IPS-20b (cell line): Measurements from ENCODE around the gene P3H2.
A peak's percentile ranks its signal among the peaks of the same experiment; 100 is the strongest.
"Not testable (repeated sequence)": the region's sequence is repeated elsewhere in the genome, so short reads cannot be mapped to it uniquely, and the experiment has no call there.

Source experiments
- H3K27ac ChIP-seq: one replicate; pipeline ENCODE4 v1.5.1; 2013; ENCODE audit warnings: low read length
- H3K27me3 ChIP-seq: 2 replicates; pipeline ENCODE4 v1.6.1; 2013; ENCODE audit warnings: mild to moderate bottlenecking, low read length, inconsistent platforms; ENCODE audit not compliant: insufficient read depth
- H3K36me3 ChIP-seq: 2 replicates; pipeline ENCODE4 v1.6.1; 2013; ENCODE audit warnings: low read depth, mild to moderate bottlenecking, inconsistent platforms, low read length, moderate library complexity; ENCODE audit not compliant: insufficient read depth
- H3K4me1 ChIP-seq: 2 replicates; pipeline ENCODE4 v1.6.1; 2013; ENCODE audit warnings: mild to moderate bottlenecking, control low read depth, inconsistent platforms, low read length, moderate library complexity; ENCODE audit not compliant: insufficient read depth
- H3K4me3 ChIP-seq: 2 replicates; pipeline ENCODE4 v1.5.1; 2013; ENCODE audit warnings: mild to moderate bottlenecking, low read length, inconsistent platforms
- H3K9ac ChIP-seq: 2 replicates; pipeline ENCODE4 v1.6.1; 2013; ENCODE audit warnings: low read depth, mild to moderate bottlenecking, inconsistent platforms, low read length, moderate library complexity
- H3K9me3 ChIP-seq: 2 replicates; pipeline ENCODE4 v1.6.1; 2013; ENCODE audit warnings: mild to moderate bottlenecking, low read depth, low read length, inconsistent platforms; ENCODE audit not compliant: insufficient read depth

P3H2 gene

DNA sequence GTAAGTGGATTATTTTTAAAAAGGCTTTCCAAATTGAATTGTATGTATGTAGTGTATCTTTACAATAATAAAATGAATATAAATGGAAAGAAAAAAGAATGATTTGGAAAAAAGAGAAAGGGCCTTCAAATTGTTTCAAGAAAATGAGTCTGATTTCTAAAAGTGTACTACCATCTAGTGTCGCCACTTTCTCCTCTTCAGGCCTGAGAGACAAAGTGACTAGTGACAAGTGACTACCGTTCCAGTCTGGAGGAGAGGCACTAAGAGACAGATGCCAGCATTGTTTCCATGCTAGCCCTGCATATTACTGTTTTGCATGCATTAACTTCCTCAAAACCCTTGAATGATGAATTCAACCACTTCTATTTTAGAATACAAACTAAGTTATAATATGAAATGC is 39.3 kb downstream of the P3H2 start:
- Histone ChIP-seq H3K9me3 (no peaks in the 10 kb centered on the region), H3K27me3 (no peaks in the 10 kb centered on the region), H3K27ac (no peak overlapping the region), H3K4me1 (peaks cover 24% of the 10 kb centered on the region), H3K36me3 (no peaks in the 10 kb centered on the region), H3K4me3 (no peak overlapping the region), H3K9ac (no peak overlapping the region)

DNA sequence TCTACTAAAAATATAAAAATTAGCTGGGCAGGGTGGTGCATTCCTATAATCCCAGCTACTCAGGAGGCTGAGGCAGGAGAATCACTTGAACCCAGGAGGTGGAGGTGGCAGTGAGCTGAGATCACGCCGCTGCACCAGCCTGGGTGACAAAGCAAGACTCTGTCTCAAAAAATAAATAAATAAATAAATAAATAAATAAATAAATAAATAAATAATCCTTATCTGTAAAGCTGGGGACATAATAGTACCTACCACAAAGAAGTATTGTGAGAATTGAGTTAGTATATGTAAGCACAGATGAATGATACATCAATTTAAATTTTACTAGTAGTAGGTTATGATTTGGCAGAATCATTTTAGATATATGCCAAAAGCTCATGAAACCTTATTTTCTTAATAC is 41.5 kb downstream of the P3H2 start:
- H3K36me3 ChIP-seq, H3K4me3 ChIP-seq, H3K27ac ChIP-seq, H3K9ac ChIP-seq, H3K9me3 ChIP-seq, H3K27me3 ChIP-seq: not testable (repeated sequence)
- peaks cover 20% of the 10 kb centered on the region for H3K4me1 ChIP-seq

DNA sequence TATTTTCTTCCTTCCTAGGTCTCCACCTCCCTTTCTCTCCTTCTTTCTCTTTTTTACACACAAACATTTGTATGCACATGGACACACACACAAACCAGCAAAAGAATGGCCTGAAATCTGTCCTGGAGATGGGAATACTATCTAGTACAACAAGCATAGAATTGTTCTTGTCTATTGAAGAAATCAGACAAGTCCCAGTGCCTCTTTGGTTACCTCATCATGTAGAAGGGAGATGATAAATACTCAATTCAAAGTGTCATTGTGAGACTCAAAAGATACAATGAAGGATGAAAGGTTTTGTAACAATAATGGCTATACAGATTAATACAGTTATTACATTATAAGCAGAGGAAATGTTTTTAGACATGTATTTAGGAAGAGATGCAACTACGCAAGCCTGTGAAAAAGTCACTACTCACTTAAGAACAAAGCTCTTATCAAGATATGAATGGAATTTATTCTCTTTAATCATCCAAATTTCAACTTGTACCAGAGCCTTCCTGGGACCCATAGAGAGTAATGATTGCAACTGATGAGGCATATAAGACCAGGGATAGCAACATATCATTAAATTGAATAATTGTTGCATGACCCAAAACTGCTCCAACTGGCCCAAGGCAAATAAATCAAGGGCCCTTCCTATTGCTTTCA is 43.2 kb downstream of the P3H2 start:
- H3K27me3 ChIP-seq: no peaks in the 10 kb centered on the region
- peak overlapping the region; percentile 25 for H3K27ac ChIP-seq
- peaks cover 16% of the 10 kb centered on the region for H3K4me1 ChIP-seq
- H3K4me3 ChIP-seq: no peak overlapping the region
- H3K36me3 ChIP-seq: no peaks in the 10 kb centered on the region
- no peak overlapping the region for H3K9ac ChIP-seq
- H3K9me3 ChIP-seq: no peaks in the 10 kb centered on the region

DNA sequence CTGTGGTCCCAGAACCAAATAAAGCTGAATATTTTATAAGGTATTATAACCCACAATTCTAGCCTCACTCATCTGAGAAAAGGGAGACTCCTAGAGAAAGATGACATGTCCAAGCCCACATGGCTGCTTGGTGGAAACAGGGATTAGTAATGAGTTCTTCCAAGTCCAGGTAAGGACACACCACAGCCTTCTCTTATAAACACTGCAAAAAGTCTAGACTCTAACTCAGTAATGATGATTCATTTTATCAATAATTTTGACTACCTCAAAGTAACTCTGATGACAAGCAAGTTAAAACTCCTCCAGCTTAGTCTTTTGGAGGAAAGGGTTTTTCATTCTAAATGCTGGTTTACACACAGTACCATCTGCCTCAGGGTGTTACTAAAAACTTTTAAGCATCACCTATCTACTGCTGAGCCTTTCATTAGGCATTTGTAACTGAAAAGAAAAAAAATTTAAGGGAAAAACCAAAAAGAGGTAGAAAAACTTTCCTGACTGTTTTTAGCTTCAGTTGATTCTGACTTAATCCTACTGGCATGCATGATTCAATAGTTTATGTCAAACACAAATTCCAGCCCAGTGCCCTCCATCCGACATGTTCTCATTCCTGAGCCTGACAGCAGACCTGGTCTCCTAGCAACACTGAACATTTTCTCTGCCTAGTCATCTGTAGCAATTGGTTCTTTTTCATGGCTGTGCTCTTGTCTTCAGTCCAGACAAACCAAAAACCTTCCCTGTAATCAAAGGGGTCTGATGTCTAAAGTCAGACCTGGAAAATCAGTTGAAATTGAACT is 43.9 kb downstream of the P3H2 start:
- H3K27me3 ChIP-seq: no peaks in the 10 kb centered on the region
- H3K4me1 ChIP-seq: peaks cover 16% of the 10 kb centered on the region
- no peaks in the 10 kb centered on the region for H3K9me3 ChIP-seq
- no peak overlapping the region; the same call in 1 of the 2 replicates for H3K9ac ChIP-seq
- H3K27ac ChIP-seq: no peak overlapping the region
- no peak overlapping the region for H3K4me3 ChIP-seq
- H3K36me3 ChIP-seq: no peaks in the 10 kb centered on the region

DNA sequence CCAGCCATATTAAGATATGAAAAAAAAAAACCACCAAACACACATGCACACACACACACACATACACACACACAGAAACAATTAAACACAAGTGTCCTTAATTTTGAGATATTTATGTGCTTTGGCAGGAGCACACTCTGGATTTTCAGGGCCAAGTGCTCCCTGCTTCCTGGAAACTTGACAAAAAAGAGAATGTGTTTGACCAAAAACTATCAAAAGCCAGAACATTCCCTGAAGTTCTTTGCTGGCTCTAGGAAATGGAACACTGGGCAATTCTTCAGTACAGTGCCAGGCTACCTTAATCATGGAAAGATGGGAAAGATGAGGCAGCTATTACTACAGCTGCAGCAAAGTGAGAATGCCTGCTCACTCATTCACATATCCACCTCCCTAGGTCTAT is 44.6 kb downstream of the P3H2 start:
- H3K9ac ChIP-seq: no peak overlapping the region
- no peaks in the 10 kb centered on the region for H3K27me3 ChIP-seq

DNA sequence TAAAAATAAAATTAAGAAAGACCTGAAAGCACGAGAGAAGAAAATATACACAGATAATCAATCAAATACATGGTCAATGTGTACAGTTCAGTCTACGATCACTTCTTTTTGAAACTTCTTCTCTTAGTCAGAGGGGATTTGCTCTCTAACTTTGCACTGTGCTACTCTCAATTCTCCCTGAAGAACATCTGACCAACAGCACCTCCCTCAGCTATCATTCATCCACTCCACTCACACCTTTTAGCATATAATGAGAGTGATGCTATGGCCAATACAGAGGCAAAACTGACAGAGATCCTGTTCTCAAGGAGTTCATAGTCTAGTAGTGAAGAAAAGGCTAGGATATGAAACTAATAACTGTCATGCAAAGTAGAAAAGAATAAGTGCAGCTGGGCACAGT is 45.9 kb downstream of the P3H2 start:
- Histone ChIP-seq H3K27me3 (no peaks in the 10 kb centered on the region), H3K4me3 (no peak overlapping the region), H3K27ac (no peak overlapping the region), H3K9ac (no peak overlapping the region), H3K36me3 (no peaks in the 10 kb centered on the region), H3K9me3 (no peaks in the 10 kb centered on the region), H3K4me1 (peaks cover 16% of the 10 kb centered on the region)

More for the DNA sequence above, 44.6 kb downstream of the P3H2 start:
- no peak overlapping the region for H3K27ac ChIP-seq
- H3K9me3 ChIP-seq: no peaks in the 10 kb centered on the region
- H3K4me3 ChIP-seq: no peak overlapping the region
- peaks cover 16% of the 10 kb centered on the region for H3K4me1 ChIP-seq
- no peaks in the 10 kb centered on the region for H3K36me3 ChIP-seq

DNA sequence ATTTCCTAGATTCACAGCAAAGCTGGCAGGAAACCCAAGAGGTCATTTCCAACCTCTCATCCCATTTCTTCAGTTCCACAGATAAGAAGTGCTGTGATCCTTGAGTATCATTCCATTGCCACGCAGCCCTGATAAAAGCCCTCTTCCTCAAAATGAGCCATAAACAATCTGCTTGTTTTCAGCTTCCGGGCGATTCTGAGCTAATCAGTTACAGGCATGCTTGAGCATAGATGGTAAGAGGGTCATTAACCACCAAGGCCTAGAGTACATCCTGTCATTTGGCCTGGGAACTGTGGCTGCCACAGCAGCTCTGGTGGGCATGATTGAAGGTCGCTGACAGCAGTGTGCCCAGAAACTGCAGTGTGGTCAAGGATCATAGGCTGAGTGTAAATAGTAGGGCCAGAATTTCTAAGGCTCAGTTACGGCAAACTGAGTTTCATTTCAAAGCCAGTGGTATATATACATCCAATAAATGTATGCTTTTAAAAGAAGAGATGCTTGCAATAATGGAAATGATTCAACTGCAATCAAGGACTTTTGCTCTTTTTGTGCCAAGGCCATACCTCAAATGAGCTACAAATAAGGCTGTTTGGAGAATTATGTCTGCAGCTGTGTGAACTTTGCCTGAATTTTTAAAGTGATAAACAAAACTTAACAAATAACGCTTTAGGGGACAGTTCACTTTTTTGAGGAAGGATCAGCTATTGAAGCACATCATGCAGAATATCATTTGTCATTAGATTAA is 47.3 kb downstream of the P3H2 start:
- Histone ChIP-seq H3K4me3 (no peak overlapping the region), H3K9ac (no peak overlapping the region), H3K27ac (no peak overlapping the region), H3K4me1 (peaks cover 16% of the 10 kb centered on the region), H3K27me3 (no peaks in the 10 kb centered on the region), H3K36me3 (no peaks in the 10 kb centered on the region), H3K9me3 (no peaks in the 10 kb centered on the region)

DNA sequence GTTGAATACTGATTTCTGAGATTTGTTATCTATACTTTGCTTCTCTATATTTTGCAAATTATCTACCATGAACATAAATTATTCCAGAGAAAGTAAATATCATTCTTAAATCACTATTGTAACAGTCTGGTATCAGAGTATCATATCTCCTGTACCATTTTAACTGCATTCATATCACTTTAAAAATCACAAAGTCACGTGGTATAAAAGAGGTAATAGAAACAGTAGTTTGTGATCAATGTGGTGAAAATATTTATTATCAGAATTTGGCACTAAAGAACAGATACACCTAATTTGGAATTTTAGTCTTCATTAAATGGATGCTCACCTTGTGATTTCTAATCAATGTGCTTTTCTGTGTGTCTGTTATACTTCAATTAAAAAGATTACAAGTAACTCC is 47.8 kb downstream of the P3H2 start:
- H3K27ac ChIP-seq: no peak overlapping the region

DNA sequence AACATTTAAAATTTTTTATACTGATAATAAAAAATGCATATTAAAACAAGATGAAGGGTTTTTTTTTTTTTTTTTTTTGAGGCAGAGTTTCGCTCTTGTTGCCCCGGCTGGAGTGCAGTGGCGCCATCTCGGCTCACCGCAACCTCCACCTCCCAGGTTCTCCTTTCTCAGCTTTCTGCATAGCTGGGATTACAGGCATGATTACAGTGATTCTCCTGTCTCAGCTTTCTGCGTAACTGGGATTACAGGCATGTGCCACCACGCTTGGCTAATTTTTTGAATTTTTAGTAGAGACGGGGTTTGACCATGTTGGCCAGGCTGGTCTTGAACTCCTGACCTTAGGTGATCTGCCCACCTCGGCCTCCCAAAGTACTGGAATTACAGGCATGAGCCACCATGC is 48.8 kb downstream of the P3H2 start:
- not testable (repeated sequence) for H3K4me3 ChIP-seq, H3K4me1 ChIP-seq, H3K9me3 ChIP-seq, H3K27ac ChIP-seq, H3K36me3 ChIP-seq, H3K9ac ChIP-seq, H3K27me3 ChIP-seq

More for the DNA sequence above, 47.8 kb downstream of the P3H2 start:
- no peaks in the 10 kb centered on the region for H3K9me3 ChIP-seq
- H3K4me3 ChIP-seq: no peak overlapping the region
- no peaks in the 10 kb centered on the region for H3K27me3 ChIP-seq
- H3K36me3 ChIP-seq: no peaks in the 10 kb centered on the region
- no peak overlapping the region for H3K9ac ChIP-seq
- peaks cover 16% of the 10 kb centered on the region for H3K4me1 ChIP-seq

DNA sequence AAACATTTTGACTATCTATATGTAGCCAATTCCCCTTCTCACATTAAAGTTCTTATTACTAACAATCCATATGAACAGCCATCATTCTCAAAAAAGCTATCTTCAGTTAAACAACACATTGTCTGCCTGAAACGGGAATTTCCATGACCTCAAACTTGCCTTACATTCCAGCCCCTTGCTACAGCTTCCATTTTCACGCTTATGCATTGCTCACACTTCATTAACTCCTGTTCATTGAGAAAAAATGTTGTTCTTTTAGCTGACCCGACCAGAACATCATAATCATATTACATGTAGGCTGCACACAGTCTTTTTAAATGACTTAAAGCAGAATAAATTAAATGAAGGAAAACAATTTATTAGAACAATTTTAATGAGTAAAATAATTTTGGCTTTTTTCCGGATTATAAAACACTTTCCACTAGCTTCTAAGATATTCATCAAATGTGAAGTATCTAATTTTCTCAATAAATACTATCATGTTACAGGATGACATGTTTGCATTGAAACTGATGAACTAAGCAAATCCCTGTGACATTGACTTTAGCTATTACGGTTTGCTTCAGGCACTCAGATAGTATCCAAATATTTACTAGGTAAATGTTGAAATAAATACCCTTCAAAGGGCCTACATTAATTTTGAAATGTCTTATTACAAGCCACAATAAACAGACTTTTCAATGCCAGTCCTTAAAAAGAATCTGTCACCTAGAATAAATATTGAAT is 49.9 kb downstream of the P3H2 start:
- H3K4me1 ChIP-seq: no peaks in the 10 kb centered on the region
- H3K36me3 ChIP-seq: no peaks in the 10 kb centered on the region

DNA sequence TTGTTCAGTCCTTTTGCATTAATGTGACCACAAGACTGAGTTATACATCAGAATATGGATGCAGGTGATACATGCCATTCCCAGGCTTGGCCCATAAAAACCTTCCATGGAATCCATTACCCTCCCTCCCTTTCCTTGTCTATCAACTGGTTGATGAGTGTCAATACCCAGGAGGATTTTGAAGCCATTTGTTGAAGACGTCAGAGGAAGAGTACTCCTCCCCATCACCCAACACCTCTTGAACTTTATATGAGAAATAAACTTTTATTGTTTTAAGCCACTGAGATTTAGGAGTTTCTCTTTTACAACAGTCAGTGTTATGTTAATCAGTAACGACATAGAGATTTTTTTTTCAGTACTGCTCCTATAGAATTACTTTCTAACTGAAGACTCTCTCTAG is 55.5 kb downstream of the P3H2 start:
- Histone ChIP-seq H3K27ac (no peak overlapping the region), H3K27me3 (no peaks in the 10 kb centered on the region)

More for the DNA sequence above, 49.9 kb downstream of the P3H2 start:
- Histone ChIP-seq H3K9ac (no peak overlapping the region), H3K27me3 (no peaks in the 10 kb centered on the region), H3K9me3 (no peaks in the 10 kb centered on the region), H3K27ac (no peak overlapping the region), H3K4me3 (no peak overlapping the region)

More for the DNA sequence above, 55.5 kb downstream of the P3H2 start:
- Histone ChIP-seq H3K9ac (no peak overlapping the region), H3K4me3 (no peak overlapping the region), H3K4me1 (no peaks in the 10 kb centered on the region), H3K9me3 (no peaks in the 10 kb centered on the region), H3K36me3 (no peaks in the 10 kb centered on the region)
